Activated CD4-positive, alpha-beta T cell treated with anti-CD3 and anti-CD28 coated beads, Interleukin-2, Interleukin-4, amounts not matched to agents 100 ng/mL and 50 ng/mL, durations not matched to agents 16 hours and 8 hours (primary cell): ENCODE measurements around the gene PBX3.

ENCODE experiments used
- DNase-seq: peaks from one replicate; pipeline ENCODE4 v3.0.0-alpha.2; 2020; ENCODE audit warnings: low spot score

The PBX3 gene

DNA sequence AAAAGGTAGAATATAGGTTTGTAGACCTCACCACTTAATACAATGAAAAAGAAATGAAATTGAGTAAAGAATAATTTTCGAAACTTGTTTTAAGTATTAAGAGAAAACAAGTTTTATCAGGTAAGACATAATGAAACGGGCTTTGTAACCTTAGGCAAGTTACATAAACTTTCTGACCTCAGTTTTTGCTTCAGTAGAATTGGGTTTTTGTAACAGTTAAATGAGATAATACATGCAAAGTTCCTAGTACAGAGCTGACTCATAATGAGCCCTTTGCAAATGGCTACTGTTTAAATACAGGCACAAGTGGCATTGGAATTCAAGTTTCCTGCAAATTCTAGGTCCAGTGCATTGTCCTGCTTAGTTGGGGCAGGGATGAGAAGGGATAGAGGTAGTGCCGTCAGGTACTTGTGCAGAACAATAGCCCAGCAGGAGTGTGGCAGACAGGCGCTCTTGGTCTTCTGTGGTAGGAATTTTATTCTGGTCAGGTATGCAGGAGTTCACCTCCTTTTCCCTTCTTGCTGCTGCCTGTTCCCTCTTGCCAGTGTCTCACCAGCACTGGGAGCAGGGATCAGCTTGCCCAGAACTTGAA is 203.8 kb downstream of the PBX3 start:
- no peak for DNase-seq

DNA sequence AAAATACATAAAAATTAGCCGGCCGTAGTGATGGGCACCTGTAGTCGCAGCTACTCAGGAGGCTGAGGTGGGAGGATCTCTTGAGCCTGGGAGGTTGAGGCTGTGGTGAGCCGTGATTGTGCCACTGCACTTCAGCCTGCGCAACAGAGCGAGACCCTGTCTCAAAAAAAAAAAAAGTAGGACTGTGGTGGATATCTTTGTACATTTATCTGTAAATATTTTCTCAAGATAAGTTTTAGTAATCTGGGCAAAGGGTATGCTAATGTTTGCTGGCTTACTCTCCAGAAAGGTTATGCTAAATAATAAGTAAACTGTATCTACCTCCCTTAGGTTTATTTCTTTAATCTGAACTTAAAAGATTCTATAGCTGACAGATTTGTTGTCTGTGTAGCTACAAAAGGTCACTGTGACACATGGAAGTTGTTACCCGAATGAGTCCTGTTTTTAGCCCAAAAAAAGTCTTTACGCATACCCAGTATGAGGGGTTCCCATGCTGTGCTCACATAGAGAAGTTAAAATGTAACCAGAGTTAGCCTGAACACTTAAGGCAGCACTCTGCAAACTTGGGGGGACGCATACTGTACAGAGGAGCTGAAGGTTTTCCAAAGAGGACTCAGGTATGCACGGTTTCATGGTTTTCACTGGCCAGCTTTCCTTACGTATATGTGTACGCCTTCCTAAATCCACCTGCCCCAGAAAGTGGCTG is 206.3 kb downstream of the PBX3 start:
- no peak for DNase-seq

DNA sequence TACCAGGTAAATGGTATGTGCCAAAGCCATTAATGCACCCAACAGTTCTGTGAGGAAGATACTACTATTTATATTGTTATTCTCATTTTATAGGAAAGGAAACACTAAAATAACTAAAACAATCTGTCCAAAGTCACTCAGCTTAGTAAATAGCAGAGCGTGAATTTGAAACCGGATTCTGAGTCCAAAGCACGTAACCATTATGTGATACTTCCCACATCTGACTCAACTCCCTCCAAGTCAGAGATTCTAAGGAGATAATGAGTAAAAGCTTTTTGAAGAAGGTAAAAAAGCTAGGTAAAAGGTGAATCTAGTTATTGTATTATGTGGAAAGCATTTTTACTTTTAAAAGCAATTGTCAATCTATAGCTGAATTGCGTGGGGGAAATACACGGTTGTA is 208.9 kb downstream of the PBX3 start:
- DNase-seq = peak; percentile 2

DNA sequence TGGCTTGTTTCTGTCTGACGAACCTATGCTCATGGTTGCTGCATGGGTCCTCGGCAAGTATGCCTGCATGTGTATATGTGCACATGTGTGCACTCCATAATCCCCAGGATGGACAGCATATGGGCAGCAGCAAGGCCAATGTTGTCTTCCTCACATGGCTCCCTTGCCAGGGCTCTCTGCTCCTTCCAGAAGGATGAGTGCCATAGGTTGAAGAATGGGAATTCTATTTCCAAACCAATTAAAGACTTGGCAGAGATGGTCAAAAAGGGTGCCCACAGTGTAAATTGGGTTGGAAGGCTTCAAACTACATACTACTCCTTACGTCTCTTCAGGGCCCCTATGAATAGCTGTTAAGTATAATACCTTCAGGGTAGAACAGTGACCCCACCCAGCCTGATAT is 212.1 kb downstream of the PBX3 start:
- no peak for DNase-seq

DNA sequence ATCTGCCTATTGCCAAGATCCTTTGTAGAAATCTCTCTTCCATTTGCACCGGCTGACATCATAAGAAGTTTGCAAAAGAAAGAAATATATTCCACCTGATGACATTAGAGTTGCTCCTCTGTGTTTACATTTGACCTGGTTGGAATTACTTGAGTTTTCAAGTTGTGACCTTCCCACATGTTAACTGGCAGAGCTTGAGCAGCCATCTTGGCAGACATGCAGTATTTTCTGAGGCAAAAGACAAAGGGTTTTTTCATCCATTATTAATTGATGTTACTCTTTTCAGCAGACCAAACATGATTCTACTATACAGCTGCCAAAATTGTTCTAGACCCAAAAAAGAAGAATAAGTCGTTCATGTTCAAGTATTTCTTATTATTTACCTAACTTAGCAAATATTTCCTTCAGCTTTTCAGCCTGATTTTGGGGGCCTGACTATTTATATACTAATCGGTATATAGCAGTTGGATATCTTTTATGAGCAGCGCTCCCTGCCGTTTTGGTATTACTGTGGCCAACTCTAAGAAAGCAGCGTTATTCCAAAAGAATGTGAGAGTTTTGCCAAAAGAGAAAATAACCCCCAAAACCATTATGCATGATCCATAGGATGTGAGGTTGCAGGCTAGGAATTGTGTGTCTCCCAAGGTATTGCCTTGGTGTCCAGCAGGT is 212.9 kb downstream of the PBX3 start:
- no peak for DNase-seq

DNA sequence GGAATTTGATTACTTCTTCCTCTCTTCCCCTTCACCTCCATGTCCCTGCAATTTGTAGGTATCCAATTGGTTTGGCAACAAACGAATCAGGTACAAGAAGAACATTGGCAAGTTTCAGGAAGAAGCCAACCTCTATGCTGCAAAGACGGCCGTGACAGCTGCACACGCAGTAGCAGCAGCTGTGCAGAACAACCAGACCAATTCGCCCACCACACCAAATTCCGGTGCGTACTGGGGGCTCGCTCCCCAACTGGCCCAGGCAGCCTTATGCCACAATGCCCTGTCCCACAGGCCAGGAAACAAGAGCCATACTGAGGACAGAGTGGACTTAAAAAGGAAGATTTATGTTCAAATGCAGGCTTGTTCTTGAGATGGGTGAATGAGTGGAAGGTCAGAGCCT is 213.5 kb downstream of the PBX3 start:
- DNase-seq = no peak

DNA sequence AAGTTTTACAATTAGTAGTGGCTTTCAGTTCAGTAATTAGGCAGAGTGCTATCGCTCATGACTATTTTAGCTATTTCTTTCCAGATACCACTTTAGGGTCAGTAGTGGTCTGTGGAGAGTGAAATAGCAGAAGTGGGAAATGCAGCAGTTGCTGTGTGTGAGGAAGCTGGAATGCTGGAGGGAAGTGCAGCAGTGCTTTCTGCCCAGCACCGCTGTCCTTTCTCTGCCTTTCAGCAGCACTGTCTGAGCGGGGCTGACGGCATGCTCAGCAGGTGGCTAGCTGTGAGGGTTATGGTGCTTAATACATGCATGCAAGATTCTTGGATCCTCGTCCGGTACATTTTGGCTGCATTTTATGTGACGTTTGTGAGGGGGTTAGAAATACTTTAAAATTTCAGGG is 213.9 kb downstream of the PBX3 start:
- DNase-seq = no peak

DNA sequence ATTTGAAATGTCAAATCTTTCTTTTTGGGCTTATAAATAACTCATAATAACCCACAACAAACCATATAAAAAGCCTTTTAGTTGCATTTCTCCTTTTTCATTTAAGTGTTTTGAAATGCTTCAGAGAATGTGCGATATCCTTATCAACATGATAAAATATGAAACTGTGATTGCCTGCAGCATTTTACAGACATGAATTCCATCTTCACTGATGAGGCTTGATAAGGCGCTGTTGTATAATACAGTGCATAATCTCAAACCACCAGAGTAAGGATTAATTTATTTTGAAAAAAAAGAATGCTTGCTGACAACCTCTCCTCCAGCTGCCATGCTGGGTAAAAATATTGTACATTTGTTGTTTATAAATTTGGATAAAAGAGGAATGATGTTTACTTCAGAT is 216.8 kb downstream of the PBX3 start:
- no peak for DNase-seq

DNA sequence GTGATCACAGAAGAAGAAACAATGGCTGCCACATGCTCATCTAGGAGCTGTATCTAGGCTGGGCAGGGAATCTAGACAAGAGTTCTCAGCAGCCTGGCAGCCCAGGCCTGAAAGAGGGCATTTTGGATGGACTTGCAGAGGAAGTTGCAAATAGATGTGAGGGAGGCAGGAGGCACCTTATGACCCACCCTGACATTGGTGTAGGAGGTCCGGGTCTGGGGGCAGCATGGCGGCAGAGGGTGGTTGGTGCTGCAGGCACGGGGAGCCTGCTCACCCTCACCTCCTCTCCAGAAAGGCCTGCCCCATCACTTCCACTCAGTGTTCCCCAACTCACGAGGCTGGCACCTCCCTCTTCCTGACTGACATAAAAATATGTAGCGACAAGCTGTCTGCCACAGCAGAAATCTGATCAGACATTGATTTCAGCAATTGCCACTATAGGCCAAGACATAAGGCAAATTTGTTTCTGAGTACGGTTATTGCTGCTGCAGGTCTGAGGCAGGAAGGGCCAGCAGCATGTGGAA is 217.6 kb downstream of the PBX3 start:
- DNase-seq = no peak

DNA sequence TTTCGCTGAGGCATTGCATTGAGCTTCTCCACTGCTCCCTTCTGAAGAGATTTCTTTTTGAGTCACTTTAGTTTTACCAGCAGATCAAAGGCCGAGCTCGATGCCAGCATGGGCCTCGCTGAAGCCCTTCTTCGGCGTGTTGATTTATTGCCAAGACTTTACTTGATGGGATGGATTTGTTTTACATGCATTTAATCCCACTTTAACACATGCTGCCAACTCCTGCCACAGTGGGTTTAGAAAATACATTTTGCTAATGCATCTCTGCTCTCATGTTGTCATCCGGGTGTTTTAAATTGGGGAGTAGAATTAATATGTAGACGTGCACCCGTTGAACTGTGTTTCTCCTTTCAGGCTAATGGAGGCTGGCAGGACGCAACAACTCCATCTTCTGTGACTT is 218.3 kb downstream of the PBX3 start:
- no peak for DNase-seq

DNA sequence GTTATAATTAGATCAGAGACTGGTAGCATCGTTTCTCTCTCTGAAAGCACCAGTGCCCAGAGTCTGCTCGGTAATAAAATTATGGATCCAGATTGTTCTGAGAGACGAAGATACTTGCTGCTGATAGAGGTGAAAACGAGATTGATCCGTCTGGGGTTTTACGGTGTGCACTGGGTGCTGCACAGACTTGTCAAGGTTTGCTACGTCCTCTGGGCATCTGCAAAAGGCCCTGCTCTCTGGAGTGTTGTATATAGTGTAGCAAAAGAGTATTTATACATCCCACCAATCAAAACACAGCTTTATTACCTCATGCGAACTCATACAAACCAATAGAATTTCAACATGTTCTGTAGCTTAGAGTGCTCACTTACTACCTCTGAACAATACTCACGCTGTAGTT is 219.3 kb downstream of the PBX3 start:
- peak; percentile 11 for DNase-seq

DNA sequence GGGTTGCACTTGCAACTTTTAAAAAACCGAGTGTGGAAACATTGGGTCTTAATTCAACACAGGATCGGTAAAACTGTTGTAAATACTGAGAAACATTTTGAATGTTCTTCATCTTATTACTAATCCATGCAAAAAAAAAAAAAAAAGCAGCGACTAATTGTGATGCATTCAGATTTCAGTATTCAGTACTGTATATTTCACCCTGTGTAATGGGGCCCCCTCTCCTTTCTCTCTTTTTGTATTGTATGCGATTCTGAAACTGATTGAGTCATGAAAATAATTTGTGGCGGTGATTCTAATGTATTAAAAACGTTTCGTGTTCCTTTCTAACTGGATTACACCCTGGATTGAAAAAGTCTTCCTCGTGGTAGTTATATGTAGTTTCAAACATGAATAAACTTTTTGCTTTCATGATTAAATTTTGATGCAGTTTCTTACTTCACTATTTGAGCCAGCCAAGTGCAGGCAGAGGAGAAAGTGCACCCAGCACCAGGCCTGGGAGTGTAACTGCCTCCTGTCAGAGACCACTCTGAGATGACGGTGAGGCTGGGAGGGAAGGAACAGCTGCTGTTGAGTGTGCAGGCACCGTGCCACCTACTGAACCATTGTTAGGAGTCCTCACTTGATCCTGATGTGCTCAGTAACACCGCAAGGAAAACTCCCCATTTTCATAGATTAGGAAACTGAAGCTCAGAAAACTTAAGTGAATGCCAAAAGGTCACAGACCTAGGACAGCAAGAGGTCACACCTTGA is 220.0 kb downstream of the PBX3 start:
- DNase-seq = peak; percentile 28

DNA sequence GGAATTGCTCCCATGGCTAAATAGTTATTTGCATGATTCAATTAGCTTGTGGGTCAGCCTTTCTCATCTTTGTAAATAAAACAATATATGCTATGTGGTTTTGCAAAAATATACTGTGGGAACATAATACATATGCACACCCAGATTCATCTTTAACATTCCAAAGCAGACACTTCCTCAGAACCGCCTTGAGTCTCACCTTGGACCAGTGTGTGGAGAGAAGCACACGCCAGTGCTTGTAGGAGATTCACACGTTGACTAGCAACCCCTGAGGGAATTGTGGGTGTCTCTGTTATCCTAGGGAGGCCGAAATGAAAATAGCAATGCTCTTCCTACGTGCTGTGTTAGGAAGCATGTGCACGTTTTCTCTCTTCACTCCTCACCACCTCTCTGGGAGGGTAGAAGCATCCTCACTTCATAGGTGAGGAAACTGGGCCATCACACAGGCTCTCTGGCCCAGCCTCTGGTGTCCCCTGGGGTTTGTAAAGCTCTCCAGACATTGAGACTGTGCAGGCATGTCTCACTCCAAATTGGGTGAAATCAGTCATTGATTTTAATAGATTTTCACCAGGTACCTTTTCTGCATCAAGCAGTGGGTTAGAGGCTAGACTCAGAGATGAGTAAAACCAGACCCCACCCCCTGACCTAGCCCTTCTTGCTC is 221.7 kb downstream of the PBX3 start:
- no peak for DNase-seq

DNA sequence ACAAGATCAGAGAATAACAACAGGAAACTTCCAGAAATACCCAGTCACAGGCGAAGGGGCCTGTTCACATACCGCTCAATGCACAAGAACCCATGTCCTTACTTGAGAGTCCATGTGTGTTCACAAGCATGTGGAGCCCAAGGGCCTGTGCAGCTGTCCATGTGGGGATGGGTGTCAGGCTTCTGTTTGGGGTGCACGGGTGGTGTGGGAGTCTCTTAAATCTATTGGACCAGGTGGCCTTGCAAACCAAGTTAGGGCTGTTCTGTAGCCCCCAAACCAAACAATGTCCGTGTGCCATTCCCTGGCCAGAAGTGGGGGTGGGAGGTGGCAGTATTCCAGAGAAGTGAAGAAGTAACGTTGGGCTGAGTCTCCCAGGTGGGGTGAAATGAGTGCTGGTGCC is 222.3 kb downstream of the PBX3 start:
- no peak for DNase-seq

DNA sequence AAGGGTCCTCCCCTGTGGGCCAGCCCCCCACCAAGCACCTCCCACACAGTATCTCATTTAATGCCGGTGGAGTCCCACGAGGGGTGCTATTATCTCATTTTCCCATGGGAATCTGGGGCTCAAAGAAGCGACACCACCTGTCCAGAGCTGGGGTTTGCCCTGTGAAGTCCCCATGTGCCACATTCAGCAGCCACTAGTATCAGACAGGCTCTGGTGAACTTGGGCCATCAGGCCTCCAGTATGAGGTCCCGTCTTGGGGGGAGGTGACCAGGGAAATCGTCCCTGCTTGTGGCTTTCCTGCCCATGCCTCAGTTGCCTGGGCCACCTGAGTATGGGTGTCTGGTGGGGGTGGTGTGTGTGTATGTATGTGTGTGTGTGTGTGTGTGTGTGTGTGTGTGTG is 222.7 kb downstream of the PBX3 start:
- DNase-seq = no peak

DNA sequence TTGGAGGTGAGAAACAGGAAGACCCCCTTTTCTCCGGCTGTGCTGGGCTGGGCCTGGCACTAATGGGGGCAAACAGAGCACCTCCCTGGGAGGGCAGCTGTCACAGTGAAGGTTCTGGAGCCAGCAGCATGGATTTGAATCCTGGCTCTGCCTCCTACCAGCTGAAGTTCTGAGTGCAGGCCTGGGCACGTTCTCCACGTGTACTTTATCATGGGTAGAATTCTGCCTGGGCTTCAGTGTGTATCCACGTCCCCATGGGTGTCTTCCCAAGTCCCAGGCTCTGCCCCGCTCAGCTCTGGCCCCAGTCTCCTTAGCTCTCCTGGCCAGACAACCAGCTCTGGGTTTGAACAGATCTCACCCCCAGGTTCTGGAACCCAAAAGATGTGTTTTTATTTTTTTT is 223.2 kb downstream of the PBX3 start:
- no peak for DNase-seq

DNA sequence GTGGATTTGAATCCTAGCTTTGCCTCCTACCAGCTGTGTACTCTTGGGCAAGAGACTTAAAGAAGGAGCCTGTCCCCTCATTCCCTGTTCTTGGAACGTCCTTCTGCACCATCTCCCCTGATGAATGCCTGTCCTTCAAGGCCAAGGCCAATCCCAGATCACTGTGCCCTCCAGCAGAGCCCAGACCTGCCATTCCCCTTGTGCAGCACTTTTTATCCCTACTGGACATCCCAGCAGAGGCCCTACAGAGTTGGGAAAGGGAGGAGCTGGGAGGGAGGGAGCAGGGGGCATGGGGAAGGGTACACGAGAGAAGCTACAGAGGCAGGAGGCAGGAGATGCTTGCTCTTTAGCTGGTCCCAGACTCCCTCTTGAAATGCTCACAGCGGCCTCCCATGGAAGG is 223.9 kb downstream of the PBX3 start:
- no peak for DNase-seq

DNA sequence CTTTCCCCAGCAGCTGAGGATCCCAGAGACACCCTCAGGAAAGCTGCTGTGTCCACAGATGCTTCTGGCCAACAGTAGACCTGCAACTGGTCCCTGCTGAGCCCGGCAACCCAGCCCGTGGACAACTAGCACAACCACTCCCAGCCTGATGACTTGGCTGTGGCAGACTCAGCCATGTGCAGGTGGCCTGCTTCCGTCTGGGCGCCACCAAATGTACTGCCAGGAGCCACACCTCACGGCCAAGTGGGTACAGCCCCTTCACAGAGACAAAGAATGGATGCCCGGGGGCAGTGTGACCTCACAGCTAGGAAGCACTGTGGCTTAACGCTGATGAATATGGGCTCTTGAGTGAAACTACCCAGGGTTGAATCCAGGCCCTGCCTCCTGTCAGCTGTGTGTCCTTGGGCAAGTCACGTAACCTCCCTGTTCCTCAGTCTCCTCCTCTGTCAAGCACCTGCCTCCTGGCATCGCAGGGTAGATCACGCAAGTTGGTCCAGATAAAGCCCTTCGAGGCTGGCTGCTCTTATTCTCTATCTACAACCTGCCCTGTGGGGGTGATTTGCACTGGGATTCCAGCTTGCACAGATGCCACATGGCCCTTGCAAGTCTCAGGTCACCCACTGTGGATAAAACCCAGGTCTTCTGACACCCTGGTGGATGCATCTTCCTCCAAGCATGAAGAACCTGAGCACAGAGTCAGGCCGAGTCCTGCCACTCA is 225.0 kb downstream of the PBX3 start:
- DNase-seq = no peak

DNA sequence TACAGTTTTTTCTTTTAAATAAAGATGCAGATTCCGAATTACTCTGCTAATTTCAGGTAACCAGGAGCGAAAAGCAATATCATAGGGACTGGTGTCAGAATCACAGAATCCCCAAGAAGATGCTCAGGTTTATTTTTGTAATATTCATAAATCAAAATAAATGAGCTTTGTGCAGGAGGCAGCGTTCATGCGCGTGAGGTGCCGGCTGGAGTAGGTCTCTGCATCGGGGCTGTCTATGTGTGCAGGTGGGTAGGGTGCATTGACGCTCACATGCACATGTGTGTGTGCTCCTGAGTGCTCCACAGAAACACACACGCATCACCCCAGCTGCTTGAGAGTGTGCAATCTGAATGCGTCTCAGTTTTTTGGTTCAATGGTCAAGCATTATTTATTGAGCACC is 226.4 kb downstream of the PBX3 start:
- no peak for DNase-seq

DNA sequence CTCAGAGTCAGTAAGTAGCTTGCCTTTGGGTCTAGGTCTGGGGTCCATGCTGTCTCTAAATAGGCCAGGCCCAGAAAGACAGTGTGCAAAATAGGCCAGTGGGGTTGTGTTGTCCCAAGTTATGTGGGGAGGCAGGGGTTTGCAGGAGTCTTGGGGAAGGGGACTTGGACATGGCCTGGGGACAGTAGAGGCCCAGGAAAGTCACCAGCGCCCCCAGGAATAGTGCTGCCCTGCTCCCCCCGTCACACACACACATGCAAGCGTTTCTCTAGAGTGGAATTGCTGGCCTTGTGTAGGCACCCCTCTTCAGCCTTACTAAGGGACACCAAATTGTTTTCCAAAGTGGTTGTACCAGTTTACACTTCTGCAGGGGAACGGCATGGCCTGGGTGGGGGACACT is 227.5 kb downstream of the PBX3 start:
- no peak for DNase-seq

DNA sequence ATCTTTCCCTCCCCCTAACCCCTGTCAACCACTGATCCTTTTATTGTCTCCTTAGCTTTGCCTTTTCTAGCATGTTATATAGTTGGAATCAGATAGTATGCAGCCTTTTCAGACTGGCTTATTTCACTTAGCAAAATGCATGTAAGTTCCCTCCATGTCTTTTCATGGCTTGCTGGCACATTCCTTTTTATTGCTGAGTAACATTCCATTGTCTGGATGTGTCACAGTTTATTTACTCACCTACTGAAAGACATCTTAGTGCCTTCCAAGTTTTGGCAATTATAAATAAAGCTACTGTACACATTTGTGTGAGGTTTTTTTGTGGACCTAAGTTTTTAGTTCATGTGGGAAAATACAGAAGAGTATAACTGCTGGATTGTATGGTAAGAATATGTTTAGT is 230.1 kb downstream of the PBX3 start:
- no peak for DNase-seq

DNA sequence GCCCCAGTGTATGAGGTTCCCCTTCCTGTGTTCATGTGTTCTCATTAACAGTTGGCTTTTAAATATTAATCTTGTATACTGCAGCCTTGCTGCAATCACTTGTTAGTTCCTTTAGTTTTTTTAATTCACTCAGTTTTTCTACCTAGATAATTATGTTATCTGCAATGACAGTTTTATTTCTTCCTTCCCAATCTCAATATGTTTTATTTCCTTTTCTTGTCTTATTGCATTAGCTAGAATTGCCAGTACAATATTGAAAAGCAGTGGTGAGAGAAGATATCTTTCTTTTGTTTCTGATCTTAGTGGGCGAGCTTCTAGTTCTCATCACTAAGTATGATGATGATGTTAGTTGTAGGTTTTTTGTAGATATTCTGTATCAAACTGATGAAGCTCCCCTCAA is 232.2 kb downstream of the PBX3 start:
- DNase-seq = no peak
